Raji (cell line): Measurements from ENCODE around the gene TOR4A.

ENCODE experiments used
- POLR2A ChIP-seq: IDR thresholded peaks from 2 replicates; pipeline ENCODE4 v1.6.1; 2011; ENCODE audit warnings: low read depth, low read length, control low read depth; ENCODE audit not compliant: insufficient read depth

The TOR4A gene

DNA sequence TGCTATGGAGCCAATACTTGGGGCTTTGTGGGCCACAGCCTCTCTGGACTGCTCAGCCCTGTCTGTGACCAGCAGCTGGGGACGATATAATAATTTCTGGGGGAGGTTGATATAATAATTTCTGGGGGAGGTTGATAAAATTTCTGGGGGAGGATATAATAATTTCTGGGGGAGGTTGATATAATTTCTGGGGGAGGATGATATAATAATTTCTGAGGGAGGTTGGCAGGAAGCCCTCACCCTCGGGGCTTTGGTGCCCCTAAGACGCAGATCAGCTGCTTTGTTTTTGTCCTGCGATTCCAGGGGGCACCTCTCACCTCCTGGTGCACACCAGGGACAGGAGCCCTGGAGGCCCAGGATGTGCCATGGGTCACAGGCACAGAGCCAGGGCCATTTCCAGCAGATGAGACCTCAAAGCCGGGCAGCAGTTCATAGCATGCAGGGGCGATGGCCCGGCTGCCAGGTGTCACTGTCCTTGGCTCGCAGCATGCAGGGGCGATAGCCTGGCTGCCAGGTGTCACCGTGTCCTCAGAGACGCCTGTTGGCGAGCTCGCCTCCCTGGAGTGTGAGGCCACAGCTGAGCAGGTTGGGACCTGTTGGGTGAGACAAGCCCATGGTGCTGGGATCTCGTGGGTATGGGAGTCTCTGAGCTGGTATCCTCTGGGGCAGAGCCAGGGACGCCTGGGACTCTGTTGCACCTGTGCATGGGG, 3.8 kb upstream of the TOR4A start:
- TF ChIP-seq POLR2A = no peak

DNA sequence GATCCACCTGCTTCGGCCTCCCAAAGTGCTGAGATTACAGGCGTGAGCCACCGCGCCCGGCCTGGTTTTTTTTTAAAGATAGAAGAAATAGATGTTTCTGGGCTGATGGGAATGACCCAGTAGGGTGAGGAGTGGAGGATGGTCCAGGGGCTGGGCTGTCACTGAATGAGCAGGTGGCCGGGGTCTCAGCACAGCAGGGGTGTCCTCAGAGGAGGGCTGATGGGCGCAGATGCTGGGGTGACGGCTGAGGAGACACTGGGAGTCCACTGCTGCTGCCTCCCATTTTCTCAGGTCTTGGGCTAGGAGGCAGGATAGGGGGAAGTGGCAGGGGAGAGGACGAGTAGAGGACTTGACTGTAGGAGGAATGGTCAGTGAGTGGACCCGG, 2.3 kb upstream of the TOR4A start:
- no peak for TF ChIP-seq POLR2A

DNA sequence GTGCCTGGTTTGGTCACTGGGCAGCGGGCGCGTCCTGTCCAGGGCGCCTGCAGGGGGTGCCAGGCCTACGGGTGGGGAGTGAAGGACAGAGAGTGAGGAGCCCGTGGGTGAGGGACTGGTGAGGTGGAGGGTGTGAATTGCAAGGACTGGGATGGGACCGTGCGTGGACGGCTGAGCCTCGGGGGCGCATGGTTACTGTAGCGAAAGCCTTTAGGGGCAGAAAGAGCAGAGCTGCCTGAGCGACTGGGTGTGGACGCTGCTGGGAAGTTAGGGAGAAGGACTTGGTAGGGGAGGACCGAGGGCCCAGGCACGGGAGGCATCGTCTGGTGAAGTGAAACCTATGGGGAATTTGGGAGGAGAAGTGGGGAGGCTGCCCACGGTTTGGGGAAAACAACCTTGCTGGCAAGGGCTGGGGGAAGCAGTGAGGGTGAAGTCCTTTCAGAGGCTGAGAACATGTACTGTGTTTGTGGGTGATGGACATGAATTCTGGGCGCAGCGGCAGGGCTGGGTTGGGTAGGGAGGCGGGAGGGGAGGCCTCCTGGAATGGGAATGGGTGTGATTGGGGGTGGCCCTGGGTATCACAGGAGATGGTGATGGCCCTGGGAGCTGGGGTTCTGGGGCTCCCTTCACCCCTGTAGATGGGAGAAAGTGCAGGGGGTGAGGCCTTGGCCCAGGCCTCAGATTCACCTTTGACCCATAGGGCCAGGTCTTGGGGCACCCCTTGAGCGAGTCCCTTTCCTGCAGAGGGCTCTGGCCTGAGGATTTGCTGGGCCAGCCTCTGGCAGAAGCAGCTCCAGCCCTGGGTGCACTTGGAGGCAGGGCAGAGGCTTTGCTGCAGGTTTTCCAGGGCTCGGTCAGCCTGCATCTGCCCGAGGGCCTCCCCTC, 1.7 kb upstream of the TOR4A start:
- TF ChIP-seq POLR2A = no peak

DNA sequence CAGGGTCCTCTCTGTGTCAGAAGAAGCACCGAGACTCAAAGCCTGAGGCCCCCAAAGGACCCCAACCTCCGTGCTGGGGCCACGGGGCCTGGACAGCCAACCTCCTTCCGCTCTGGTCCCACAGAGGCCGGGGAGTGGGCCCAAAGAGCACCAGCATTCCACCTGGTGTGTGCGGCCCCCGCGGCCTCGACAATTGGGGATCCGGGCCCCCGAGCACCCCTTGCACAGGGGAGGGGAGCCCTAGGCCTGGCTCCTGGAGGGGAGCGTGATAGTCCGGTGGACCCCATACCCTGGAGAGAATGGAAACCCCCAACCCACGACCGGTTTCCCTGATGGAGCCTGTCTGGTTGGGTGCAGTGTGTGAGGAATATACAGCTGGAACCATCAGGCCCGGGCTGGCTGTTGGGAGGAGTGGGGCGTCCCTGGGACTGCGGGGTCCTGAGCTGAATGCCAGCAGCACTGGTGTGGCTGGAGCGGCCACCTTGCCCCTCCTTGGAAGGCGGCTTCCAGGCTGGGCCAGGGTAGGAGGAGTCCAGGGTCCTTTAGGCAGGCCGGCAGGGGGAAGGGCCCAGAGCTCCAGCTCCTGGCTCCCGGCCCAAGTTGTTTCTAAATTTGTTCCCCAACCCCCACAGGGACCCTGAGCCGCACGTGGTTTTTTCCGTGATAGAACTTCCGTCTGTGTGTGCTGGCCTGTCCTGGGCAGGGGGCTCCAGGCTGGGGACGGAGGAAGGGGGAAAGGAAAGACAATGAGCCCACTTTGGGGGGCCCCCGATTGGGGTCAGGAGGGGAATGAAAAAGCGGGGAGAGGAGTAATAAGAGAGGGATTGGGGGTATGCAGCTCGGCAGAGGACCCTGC, 825 bp upstream of the TOR4A start:
- no peak for TF ChIP-seq POLR2A

DNA sequence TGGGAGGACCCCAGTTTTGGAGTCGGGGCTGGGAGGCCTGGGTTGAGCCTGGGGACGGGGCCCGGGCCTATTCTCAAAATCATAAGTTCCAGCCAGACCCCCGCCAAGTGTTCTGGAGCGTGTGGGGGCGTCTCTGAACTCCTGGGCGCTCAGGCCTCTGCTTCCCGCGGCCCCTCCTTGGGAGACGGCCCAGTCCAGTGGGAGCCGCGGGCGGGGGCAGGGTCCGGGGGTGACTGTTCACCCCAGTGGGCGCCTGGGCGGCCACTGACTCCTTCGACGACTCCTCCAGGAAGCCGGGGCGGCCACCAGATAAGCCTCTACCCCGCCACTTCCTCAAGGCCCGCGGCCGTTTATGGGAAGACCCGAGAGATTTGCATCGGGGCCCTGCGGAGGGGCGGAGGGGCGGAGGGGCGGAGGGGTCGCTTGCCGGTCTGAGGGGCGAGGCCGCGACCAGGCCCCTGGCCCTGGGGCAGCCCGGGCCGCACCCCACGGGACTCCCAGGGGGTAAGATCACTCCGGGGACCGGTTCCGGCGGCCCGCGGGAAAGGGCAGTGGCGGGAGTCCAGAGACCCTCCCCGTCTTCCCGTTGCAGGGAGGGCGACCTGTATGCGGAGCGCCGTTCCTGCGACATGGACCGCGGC, 655 bp downstream of the TOR4A start:
- no peak for TF ChIP-seq POLR2A

DNA sequence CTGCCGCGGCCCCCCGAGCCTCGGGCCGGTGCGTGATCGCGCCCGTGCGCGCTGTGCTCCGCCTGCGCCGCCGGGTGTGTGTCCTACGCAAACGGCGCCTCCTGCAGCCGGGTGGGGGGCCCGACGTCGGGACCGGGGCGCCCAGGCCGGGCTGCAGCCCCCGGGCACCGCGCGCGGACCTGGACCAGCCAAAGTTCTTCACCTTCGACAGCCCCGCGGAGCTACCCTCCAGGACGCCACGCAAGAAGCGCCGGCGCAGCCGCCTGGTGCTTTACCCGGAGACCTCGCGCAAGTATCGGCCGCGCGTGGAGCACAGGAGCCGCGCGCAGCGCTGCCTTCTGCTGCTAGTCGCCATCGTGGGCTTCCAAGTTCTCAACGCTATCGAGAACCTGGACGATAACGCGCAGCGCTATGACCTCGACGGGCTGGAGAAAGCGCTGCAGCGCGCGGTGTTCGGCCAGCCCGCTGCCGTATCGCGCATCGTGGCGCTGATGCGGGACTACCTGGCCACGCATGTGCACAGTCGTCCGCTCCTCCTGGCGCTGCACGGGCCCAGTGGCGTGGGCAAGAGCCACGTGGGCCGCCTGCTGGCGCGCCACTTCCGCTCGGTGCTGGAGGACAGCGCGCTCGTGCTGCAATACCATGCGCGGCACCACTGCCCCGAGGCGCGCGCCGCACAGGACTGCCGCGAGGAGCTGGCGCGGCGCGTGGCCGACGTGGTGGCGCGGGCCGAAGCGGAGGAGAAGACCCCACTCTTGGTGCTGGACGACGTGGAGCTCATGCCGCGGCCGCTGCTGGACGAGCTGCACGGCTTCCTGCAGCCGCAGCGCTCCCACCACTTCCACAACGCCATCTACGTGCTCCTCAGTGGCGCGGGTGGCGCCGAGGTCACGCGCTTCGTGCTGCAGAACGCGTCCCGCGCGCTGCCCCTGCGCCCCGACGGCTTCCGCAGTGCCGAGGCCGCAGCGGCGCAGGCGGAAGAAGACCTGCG, 1.5 kb downstream of the TOR4A start:
- no peak for TF ChIP-seq POLR2A

DNA sequence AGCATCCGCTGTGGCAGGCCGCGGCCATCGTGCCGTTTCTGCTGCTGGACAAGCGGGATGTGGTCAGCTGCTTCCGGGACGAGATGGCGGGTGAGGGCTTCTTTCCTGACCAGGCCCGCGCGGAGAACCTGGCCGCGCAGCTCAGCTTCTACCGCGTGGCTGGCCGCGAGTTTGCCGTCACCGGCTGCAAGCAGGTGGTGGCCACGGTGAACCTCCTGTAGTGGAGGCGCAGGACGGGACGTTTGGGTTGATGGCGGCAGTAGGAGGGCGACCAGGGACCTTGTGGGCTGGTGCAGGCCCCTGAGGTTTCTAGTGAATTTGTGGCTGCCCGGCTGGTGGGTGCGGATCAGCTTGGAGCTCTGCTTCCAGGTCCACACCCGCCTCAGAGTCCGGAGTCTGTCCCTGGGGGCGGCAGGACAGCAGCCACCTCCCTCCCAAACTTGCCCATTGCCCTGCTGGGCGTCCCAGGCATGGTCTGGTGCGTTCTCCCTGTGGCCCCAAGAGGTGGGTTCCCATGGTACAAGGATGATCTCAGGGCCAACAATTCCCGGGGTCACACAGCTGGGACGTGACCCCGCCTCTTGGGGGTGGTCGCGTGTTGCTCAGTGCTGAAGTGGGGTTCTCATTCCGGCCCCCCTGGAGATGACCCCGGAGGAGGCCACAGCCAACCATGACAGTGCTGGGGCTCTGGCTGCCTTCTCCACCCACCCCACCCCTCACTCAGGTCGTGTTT, 2.4 kb downstream of the TOR4A start:
- TF ChIP-seq POLR2A = no peak

DNA sequence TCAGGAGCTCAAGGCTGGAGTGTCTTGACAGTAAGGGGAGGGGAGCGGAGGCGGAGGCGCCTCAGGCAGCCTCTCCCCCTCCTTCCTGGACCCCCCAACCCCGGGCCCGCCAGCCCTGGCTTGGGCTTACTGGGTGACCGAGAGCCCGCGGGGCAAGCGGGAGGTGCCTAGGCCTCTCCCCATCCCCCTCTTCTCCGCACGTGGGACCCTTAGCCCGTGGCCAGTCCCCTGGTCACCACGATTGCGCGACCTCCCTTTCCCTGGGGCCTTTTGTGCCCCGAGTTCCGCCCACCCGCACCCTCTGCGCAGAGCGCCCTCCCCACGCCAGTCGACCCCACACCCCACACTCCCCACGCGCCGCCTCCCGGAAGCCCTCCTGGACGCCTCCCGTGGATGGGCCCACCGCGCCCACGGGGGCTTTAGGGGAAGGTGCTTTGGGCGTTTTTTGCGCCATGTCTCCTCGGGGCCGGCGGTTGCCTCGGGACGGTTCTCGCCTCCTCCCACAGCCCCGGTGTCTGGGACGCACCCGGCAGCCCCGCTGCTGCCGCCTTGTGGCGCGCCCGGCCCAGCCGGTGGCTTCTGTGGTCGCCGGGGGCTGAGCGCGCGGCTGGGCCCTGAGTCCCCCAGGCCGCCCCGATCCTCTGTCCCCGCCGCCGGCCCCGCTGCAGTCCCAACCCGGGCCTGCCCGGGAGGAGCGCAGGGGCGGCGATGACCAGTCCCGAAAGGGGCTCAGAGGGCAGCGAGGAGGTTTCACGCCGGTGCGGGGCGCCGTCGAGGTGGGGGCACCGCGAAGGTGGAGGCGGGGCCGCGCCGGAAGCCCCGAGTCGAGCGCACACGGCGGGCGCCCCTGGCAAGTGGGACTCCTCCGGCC, 3.2 kb downstream of the TOR4A start:
- no peak for TF ChIP-seq POLR2A

DNA sequence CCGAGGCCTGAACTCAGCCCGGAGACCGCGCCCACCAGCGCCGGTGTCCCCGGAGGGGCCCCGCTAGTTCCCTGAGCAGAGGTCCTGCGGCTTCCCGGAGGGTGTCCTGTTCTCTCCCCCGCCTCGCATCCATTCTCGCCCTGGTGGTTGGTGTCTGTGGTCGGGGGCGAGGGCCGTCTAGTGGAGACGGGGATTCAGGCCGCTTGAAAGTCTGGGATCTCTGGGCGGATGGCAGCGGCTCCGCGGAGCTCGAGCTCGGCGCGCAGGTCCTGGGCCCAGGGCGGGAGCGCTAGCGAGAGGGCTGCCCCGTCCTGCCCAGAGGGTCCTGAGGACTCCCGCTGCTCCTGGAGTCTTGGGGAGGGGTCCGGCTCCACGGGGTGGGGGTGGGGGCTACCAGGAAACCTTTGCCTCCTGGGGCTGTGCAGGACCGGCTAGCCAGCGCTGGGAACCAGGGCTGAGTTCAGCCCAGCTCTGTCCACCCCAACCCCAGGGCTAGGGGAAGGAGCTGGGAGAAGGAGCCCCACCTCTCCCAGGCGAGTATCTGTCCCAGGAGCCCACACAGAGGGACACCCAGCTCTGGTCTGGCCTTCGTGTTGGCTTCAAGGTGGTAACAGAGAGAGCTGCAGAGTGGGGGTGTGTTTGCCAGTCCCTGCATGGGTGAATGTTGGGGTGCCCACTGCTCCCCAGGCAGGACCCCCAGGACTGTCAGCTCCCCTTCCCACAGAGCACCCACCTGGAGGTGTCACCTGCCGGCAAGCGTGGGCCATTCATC, 4.0 kb downstream of the TOR4A start:
- TF ChIP-seq POLR2A = no peak

DNA sequence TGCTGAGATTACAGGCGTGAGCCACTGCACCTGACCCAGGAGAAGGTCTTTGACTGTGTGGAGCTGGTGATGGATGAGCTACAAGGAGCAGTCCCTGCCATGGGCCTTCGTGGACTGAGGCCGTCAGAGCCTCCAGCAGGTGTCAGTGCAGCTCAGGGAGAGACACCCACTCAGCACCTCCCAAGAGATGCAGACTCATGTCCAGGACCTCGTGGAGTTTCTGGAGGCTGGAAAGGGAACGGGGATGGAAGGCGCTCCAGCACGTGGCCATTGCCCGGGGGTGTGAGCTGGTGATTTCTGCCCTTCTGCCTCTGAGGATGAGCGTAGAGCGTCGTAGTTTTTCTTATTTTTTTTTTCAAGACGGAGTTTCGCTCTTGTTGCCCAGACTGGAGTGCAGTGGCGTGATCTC, 9.5 kb downstream of the TOR4A start:
- no peak for TF ChIP-seq POLR2A

DNA sequence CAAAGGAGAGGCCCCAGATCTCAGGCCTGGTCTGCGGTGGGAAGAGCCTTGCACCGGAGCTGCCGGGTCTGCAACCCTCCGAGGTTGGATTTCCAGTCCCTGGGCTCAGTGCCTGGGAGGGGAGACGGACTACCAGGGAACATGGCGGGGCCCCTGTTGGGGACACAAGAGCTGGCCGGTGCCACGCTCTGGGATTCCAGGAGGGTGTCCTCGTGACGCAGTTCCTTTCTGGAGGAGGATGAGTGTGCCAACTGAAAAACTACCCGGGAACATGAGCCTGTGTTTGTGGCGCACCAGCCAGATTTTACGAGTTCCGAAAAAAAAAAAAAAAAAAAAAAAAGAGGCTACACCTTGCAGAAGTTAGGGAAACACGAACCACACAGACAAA, 15.6 kb downstream of the TOR4A start:
- TF ChIP-seq POLR2A = no peak
